ENCODE measurements around the gene ITPK1. TPM values are rescaled to one million over a fixed set of nuclear protein-coding genes. Genes with fewer than 3 reads are reported as not detected.

Gene ITPK1
- total and polyA plus RNA-seq, 2 donors (not counting 3 experiments of a cell fraction or from before 2014, with no cell fraction given): 39.6 to 51.8 TPM

DNA sequence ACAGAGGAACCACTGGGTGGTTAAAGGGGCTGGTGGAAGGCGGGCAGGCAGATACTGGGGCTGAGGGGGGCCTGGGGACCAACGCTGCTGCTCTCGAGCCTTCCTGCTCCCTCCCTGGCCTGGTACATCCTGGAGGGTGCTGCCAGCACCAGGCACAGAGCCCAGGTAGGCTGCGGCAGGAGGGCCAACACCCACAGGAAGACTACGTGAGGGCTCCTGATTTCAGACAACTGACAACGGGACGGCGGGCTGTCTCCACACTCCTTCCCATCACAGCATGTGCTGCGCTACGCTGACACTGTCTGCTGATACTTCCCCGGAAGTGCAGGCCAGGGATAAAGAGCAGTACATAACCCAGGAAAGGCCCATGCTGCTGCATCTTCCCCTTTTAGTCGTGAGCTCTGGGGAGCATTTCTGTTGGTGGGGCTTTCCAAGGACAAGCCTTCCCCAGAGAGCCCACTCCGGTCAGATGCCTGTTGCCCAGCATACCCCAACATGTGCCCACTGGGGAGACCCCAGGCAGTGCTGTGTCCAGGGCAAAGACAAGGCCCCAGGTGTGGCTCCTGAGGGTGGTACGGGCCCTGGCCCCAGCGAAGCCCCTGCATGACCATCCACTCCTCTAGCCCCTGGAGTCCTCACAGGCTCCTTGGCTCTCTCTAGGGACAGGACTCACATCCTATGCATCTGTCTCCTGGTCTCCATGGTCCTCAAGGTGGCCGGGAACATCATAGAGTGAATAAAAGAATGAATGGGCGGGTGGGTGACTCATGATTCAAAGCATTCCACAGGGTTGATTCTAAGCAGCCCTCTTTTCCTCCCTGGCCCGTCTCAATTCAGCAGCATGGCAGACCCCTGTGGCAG lies 154.8 kb downstream of the ITPK1 start:
- no peaks in the 10 kb centered on the region for H4K20me1 ChIP-seq (replicated peaks; ENCODE audit: control insufficient read depth, extremely low read depth, insufficient read depth, low read length)
- H3K9ac ChIP-seq (replicated peaks; ENCODE audit: extremely low read depth, insufficient read depth, low read length): no peak overlapping the region
- FAIRE-seq: peak; percentile 72
- ChIA-PET POLR2A (no interaction called here), CTCF (interaction anchor here (1.0 to 1.8 kb wide), 3 partner anchors 9 to 154 kb away, joined by 5 to 6 read pairs (median 6); no protein-coding TSS in a partner anchor)
- H3K4me2 ChIP-seq (ENCODE audit: insufficient read depth, low read length): no peak overlapping the region
- no peak overlapping the region for H3K4me3 ChIP-seq (replicated peaks in 1 of 3; ENCODE audit: insufficient read depth in 1 of 3, low read depth in 1 of 3, low read length in 3 of 3)
- H3K4me1 ChIP-seq (ENCODE audit: control insufficient read depth, extremely low read depth, insufficient read depth, low read length): peaks cover 8% of the 10 kb centered on the region
- peaks cover 0 to 2% of the 10 kb centered on the region in 2 experiments for H3K36me3 ChIP-seq (ENCODE audit: control insufficient read depth in 2 of 2, extremely low read depth in 1 of 2, insufficient read depth in 2 of 2, low read length in 2 of 2)
- dilution Hi-C loops (cut with MboI; ENCODE audit: extremely low pct_ligation_motif_present, low sequenced_read_pairs): loop anchor here (25.0 kb wide), 1 partner anchor 176 kb away; no protein-coding TSS in a partner anchor
- H3K27ac ChIP-seq (ENCODE audit: insufficient read depth, low read depth, low read length): no peak overlapping the region
- no peaks in the 10 kb centered on the region for H3K9me1 ChIP-seq (replicated peaks; ENCODE audit: control insufficient read depth, extremely low read depth, insufficient read depth, low read length)
- no TSS peak for BruUV-seq (replicated peaks)
- no peak overlapping the region for H2AFZ ChIP-seq (ENCODE audit: low read depth, low read length)
- TF ChIP-seq MAX (IDR thresholded peaks at IDR 0.05; ENCODE audit: insufficient read depth, insufficient read length) (no peak), EZH2 (IDR thresholded peaks at IDR 0.05; ENCODE audit: borderline replicate concordance, low read depth, low read length, severe bottlenecking) (no peak), JUN (IDR thresholded peaks at IDR 0.05; ENCODE audit: borderline replicate concordance, insufficient read depth, insufficient read length, low read depth) (peak; percentile 45), MYC (IDR thresholded peaks at IDR 0.05; ENCODE audit: low read depth, low read length) (no peak), POLR2AphosphoS5 (IDR thresholded peaks at IDR 0.05; ENCODE audit: insufficient read depth, low read depth, low read length) (no peak), GATA2 (IDR thresholded peaks at IDR 0.05; ENCODE audit: insufficient read depth, insufficient read length, low read depth, low read length) (no peak), FOS (IDR thresholded peaks at IDR 0.05; ENCODE audit: borderline replicate concordance, insufficient read depth, low read length) (peak; percentile 72), POLR2A (IDR thresholded peaks at IDR 0.05; ENCODE audit: low read depth, low read length) (no peak)
- TF ChIP-seq, protein P1, sequence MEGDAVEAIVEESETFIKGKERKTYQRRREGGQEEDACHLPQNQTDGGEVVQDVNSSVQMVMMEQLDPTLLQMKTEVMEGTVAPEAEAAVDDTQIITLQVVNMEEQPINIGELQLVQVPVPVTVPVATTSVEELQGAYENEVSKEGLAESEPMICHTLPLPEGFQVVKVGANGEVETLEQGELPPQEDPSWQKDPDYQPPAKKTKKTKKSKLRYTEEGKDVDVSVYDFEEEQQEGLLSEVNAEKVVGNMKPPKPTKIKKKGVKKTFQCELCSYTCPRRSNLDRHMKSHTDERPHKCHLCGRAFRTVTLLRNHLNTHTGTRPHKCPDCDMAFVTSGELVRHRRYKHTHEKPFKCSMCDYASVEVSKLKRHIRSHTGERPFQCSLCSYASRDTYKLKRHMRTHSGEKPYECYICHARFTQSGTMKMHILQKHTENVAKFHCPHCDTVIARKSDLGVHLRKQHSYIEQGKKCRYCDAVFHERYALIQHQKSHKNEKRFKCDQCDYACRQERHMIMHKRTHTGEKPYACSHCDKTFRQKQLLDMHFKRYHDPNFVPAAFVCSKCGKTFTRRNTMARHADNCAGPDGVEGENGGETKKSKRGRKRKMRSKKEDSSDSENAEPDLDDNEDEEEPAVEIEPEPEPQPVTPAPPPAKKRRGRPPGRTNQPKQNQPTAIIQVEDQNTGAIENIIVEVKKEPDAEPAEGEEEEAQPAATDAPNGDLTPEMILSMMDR (IDR thresholded peaks at IDR 0.05; ENCODE audit: extremely low read depth in 1 of 2, insufficient read depth in 1 of 2, low read depth in 1 of 2, low read length in 2 of 2): no peak
- no peaks in the 10 kb centered on the region for H3K27me3 ChIP-seq (ENCODE audit: control insufficient read depth in 2 of 2, insufficient read depth in 2 of 2, low read length in 2 of 2)
- H3K79me2 ChIP-seq (ENCODE audit: control insufficient read depth, insufficient read depth, low read length): no peaks in the 10 kb centered on the region
- no peak for DNase-seq (ENCODE audit: low read depth, low spot score)
- no peaks in the 10 kb centered on the region for H3K9me3 ChIP-seq (replicated peaks; ENCODE audit: control insufficient read depth, insufficient read depth, low read length)
- intact Hi-C loops (cut with micrococcal nuclease): no loop called here
